ENCODE measurements around the gene APBB1IP. TPM values are rescaled to one million over a fixed set of nuclear protein-coding genes. Genes with fewer than 3 reads are reported as not detected.
A peak's percentile ranks its signal among the peaks of the same experiment; 100 is the strongest.

The APBB1IP gene
- total and polyA plus RNA-seq, 9 of the 15 experiments (the other 6 are each of a cell fraction or from before 2014, with no cell fraction given), result 0.03 to 0.11 (median 0.06) TPM; not detected in 4

GRCh38 chr10:26467639-26468038, 29.5 kb downstream of the APBB1IP start (continued):
- TF ChIP-seq MBD1 (CRISPR knock-in tag; IDR thresholded peaks at IDR 0.05), result no peak
- no peak for TF ChIP-seq IRF9 (tag; IDR thresholded peaks at IDR 0.05)
- no peak for TF ChIP-seq MCM3 (IDR thresholded peaks at IDR 0.05)
- no peak for TF ChIP-seq THRA (IDR thresholded peaks at IDR 0.05)

- Histone ChIP-seq H3K4me1 (replicated peaks in 1 of 2; ENCODE audit: control insufficient read depth in 2 of 2, insufficient read depth in 2 of 2, low read length in 2 of 2) (no peaks in the 10 kb centered on the region), H3K9me1 (ENCODE audit: control insufficient read depth, insufficient read depth, low read length) (peaks cover 3% of the 10 kb centered on the region), H4K20me1 (replicated peaks; ENCODE audit: control insufficient read depth, insufficient read depth, low read length) (no peaks in the 10 kb centered on the region), H3K9me3 (replicated peaks; ENCODE audit: control insufficient read depth, insufficient read depth, low read depth, low read length) (no peaks in the 10 kb centered on the region), H3K4me2 (ENCODE audit: insufficient read depth, low read length) (no peak overlapping the region), H3K9ac (ENCODE audit: insufficient read depth in 1 of 2, low read depth in 2 of 2, low read length in 2 of 2) (no peak overlapping the region), H2AFZ (ENCODE audit: low read depth, low read length) (no peak overlapping the region), H3K27me3 (ENCODE audit: control insufficient read depth in 2 of 2, insufficient read depth in 2 of 2, low read length in 2 of 2) (no peaks in the 10 kb centered on the region), H3K27ac (ENCODE audit: extremely low read depth, low read depth, low read length) (no peak overlapping the region), H3K36me3 (ENCODE audit: control insufficient read depth, insufficient read depth, low read length) (no peaks in the 10 kb centered on the region), H3K79me2 (ENCODE audit: control insufficient read depth, insufficient read depth, low read length) (no peaks in the 10 kb centered on the region), H3K4me3 (no peak overlapping the region)
- intact Hi-C loops (cut with micrococcal nuclease), result no loop called here
- CTCF ChIA-PET (ENCODE audit: low intra/inter-chr PET ratio), result no interaction called here
- 2% methylated on average over 3 of the region's 3 CpGs for WGBS (ENCODE audit: insufficient coverage, low coverage, missing lambda C conversion rate)
- POLR2A ChIA-PET, result no interaction called here
- no peak for DNase-seq (ENCODE audit: extremely low read depth in 1 of 4, low spot score in 3 of 4)
- FAIRE-seq, result no peak
- ATAC-seq, result no peak
- no TSS peak for BruUV-seq (replicated peaks)
- in situ Hi-C loops (cut with MboI), result no loop called here
- TF ChIP-seq ZBTB40 (IDR thresholded peaks at IDR 0.05) (0 out of 2 replicates have a peak, but pooled peaks have one; percentile 28), ZBTB40 (CRISPR knock-in tag; IDR thresholded peaks at IDR 0.05) (no peak), TCF3 (CRISPR knock-in tag; IDR thresholded peaks at IDR 0.05) (no peak), PHB (CRISPR knock-in tag; IDR thresholded peaks at IDR 0.05) (no peak), NFYB (IDR thresholded peaks at IDR 0.05; ENCODE audit: extremely low read depth, insufficient read length) (no peak)
Measured at GRCh38 chr10:26468291-26468690, 30.1 kb downstream of the APBB1IP start.

Data from K562 (cell line).